ENCODE results near the gene SLC43A1.

DNA sequence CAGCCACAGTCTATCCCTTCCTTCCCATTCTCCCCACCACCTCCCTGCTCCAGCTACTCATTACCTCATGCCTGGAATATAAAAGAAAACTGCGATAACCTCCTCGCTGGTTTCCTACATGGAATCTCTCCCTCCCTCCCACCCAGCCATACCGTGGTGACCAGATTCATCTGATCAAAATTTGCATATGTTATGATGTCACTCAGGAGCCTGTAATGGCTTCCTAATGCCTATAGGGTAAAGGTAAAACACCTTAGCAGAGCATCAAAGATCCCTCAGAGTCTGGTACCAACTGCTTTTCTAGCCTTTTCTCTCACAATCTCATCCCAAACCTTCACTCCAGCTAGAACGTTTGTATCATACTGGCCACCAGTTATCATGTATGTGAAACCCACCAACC is 35.6 kb downstream of the SLC43A1 start:
- TF ChIP-seq POLR2A (IDR thresholded peaks at IDR 0.05; ENCODE audit: extremely low read depth, insufficient read length), result no peak
- TF ChIP-seq, protein P1, sequence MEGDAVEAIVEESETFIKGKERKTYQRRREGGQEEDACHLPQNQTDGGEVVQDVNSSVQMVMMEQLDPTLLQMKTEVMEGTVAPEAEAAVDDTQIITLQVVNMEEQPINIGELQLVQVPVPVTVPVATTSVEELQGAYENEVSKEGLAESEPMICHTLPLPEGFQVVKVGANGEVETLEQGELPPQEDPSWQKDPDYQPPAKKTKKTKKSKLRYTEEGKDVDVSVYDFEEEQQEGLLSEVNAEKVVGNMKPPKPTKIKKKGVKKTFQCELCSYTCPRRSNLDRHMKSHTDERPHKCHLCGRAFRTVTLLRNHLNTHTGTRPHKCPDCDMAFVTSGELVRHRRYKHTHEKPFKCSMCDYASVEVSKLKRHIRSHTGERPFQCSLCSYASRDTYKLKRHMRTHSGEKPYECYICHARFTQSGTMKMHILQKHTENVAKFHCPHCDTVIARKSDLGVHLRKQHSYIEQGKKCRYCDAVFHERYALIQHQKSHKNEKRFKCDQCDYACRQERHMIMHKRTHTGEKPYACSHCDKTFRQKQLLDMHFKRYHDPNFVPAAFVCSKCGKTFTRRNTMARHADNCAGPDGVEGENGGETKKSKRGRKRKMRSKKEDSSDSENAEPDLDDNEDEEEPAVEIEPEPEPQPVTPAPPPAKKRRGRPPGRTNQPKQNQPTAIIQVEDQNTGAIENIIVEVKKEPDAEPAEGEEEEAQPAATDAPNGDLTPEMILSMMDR (IDR thresholded peaks at IDR 0.05; ENCODE audit: low read depth, low read length), result no peak

Measured in NB4 (cell line).